Retinal pigment epithelial cell (primary cell): ENCODE data around the gene AKAP8.

ENCODE experiments used
- DNase-seq: peaks from one replicate; pipeline ENCODE4 v3.0.0-alpha.2; 2010; ENCODE audit warnings: low read depth
- H3K4me3 ChIP-seq: 2 replicates; pipeline ENCODE4 v1.5.1; 2011; ENCODE audit warnings: mild to moderate bottlenecking, low read length, control low read depth, moderate library complexity
- CTCF ChIP-seq: conservative IDR thresholded peaks from 2 replicates; pipeline ENCODE4 v1.5.1; 2011; ENCODE audit warnings: low read depth, low read length, control low read depth, inconsistent platforms

Gene AKAP8

GRCh38 chr19:15374105-15374651 lies 5.4 kb downstream of the AKAP8 start:
- DNase-seq, result no peak
- no peak for TF ChIP-seq CTCF
- H3K4me3 ChIP-seq, result no peak overlapping the region

- H3K4me3 ChIP-seq, result no peak overlapping the region
- TF ChIP-seq CTCF, result no peak
- DNase-seq, result no peak
Observed at GRCh38 chr19:15373644-15374043, 5.9 kb downstream of the AKAP8 start.

- H3K4me3 ChIP-seq, result no peak overlapping the region
- no peak for DNase-seq
- no peak for TF ChIP-seq CTCF
Observed at GRCh38 chr19:15372891-15373301, 6.7 kb downstream of the AKAP8 start.

DNA sequence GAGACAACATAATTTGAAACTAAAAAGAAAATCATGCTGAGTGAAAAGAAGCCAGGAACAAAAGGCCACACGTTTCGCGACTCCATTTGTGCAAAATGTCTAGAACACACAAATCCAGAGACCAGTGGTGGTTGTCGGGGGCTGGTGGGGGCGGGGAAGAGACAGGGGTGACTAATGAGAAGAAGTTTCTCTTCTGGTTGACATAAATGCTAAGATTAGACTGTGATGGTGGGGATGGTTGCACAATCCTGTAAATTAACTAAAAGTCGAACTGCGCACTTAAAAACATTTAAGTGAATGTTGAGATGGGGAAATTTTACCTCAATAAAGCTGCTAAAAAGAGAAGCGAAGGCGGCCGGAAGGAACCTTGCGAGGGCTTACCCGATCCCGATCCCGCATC lies 7.1 kb downstream of the AKAP8 start:
- no peak overlapping the region for H3K4me3 ChIP-seq
- no peak for DNase-seq
- no peak for TF ChIP-seq CTCF

DNA sequence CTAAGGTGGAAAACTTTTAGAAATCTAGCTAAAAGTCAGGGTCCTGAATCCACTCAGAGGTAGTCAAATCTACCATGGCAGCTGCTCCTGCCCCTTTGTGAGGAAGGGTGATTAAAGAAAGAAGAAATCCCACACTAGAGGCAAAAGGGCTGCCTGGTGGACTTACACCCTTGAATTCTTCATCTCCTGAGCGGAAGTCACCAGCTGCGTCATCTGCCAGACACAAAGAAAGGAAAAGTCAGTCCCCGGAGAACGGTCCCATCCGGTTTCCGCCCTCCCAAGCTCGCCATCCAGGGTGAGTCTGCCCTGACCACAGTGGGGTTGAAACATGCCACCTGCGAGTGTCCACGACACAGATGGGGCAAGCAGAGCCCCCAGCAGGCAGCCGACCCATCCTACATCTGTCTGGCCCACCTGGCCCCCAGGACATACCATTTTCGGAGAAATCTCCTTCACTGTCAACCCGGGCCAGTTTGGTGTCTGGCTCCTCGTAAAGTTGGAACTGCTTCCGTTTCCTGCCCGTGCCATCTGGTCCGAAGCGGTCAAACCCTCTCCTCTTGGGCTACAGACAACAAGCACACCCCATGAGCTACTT lies 7.7 kb downstream of the AKAP8 start:
- H3K4me3 ChIP-seq, result no peak overlapping the region
- TF ChIP-seq CTCF, result no peak
- no peak for DNase-seq

DNA sequence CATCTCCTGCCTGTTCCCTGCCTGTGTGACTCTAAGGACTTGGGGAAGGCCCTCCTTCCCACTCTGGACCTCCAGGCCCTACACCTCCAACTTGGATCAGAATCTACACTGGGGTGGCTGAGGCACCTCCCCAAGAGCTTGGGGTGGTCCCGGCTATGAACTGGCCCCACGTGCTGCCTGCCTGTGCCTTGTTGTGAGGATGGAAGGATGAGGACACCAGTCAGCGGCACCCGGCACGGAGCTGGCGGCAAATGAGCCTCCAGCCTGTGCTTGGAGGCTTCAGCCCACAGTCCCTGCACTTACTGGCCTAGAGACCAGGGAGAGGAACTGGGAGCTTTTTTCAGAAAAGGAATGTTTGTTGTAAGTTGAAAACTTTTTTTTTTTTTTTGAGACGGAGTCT lies 8.5 kb downstream of the AKAP8 start:
- TF ChIP-seq CTCF, result no peak
- H3K4me3 ChIP-seq, result no peak overlapping the region
- DNase-seq, result no peak

DNA sequence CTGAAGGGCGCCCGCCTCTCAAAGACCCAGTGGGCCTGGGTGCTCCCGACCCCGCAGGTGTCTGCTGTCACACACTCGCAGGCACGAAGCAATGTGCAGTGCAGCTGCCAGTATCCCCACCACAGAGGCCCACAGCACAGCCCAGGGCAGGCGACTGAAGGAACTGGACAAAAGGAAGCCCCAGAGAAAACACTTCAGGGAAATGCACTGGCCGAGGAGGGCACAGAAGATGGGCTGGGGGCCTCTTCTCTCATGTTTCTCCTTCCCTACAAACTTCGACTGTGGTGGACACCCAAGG lies 10.0 kb downstream of the AKAP8 start:
- no peak overlapping the region for H3K4me3 ChIP-seq
- DNase-seq, result no peak
- no peak for TF ChIP-seq CTCF
